ENCODE data around the gene MBD3L5. TPM values are rescaled to one million over a fixed set of nuclear protein-coding genes. Genes with fewer than 3 reads are reported as not detected.
"Not testable (repeated sequence)": the region's sequence is repeated elsewhere in the genome, so short reads cannot be mapped to it uniquely, and the experiment has no call there.

The MBD3L5 gene
- total RNA-seq, 1 experiment from 2014 or later: not detected

GRCh38 chr19:7041563-7041962 lies 11.2 kb downstream of the MBD3L5 start:
- not testable (repeated sequence) for DNase-seq (ENCODE audit: low spot score)

GRCh38 chr19:7049021-7049420 lies 18.6 kb downstream of the MBD3L5 start, which contains the start of gene MBD3L2:
Gene MBD3L2, plus strand, starts transcription at chr19:7049321. Its CDS starts 53 bp downstream, at chr19:7049374.
- DNase-seq (ENCODE audit: low spot score); in situ Hi-C loops (cut with HindIII; ENCODE audit: low sequenced_read_pairs): not testable (repeated sequence)

More at GRCh38 chr19:7041563-7041962, 11.2 kb downstream of the MBD3L5 start:
- in situ Hi-C loops (cut with HindIII; ENCODE audit: low sequenced_read_pairs): not testable (repeated sequence)

- DNase-seq (ENCODE audit: low spot score); in situ Hi-C loops (cut with HindIII; ENCODE audit: low sequenced_read_pairs): not testable (repeated sequence)
Measured at GRCh38 chr19:7051421-7051820, 21.0 kb downstream of the MBD3L5 start.

- in situ Hi-C loops (cut with HindIII; ENCODE audit: low sequenced_read_pairs); DNase-seq (ENCODE audit: low spot score): not testable (repeated sequence)
Measured at GRCh38 chr19:7052896-7053295, 22.5 kb downstream of the MBD3L5 start.

- in situ Hi-C loops (cut with HindIII; ENCODE audit: low sequenced_read_pairs): not testable (repeated sequence)
Measured at GRCh38 chr19:7054635-7055368, 24.4 kb downstream of the MBD3L5 start.

GRCh38 chr19:7055679-7056078 lies 25.3 kb downstream of the MBD3L5 start:
- DNase-seq (ENCODE audit: low spot score); in situ Hi-C loops (cut with HindIII; ENCODE audit: low sequenced_read_pairs): not testable (repeated sequence)

More at GRCh38 chr19:7054635-7055368, 24.4 kb downstream of the MBD3L5 start:
- not testable (repeated sequence) for DNase-seq (ENCODE audit: low spot score)

- in situ Hi-C loops (cut with HindIII; ENCODE audit: low sequenced_read_pairs); DNase-seq (ENCODE audit: low spot score): not testable (repeated sequence)
Measured at GRCh38 chr19:7056371-7056770, 26.0 kb downstream of the MBD3L5 start.

- DNase-seq (ENCODE audit: low spot score); in situ Hi-C loops (cut with HindIII; ENCODE audit: low sequenced_read_pairs): not testable (repeated sequence)
Measured at GRCh38 chr19:7058576-7058975, 28.2 kb downstream of the MBD3L5 start, which contains the start of gene MBD3L3. Gene MBD3L3, minus strand, starts transcription at chr19:7058676. Its CDS starts 71 bp downstream, at chr19:7058605.

- in situ Hi-C loops (cut with HindIII; ENCODE audit: low sequenced_read_pairs); DNase-seq (ENCODE audit: low spot score): not testable (repeated sequence)
Measured at GRCh38 chr19:7059977-7060376, 29.6 kb downstream of the MBD3L5 start.

- no peak for DNase-seq (ENCODE audit: low spot score)
- in situ Hi-C loops (cut with HindIII; ENCODE audit: low sequenced_read_pairs): no loop called here
Measured at GRCh38 chr19:7063339-7063738, 33.0 kb downstream of the MBD3L5 start.

GRCh38 chr19:7063764-7064418 lies 33.5 kb downstream of the MBD3L5 start:
- no peak for DNase-seq (ENCODE audit: low spot score)
- in situ Hi-C loops (cut with HindIII; ENCODE audit: low sequenced_read_pairs): no loop called here

GRCh38 chr19:7067122-7067521 lies 36.7 kb downstream of the MBD3L5 start:
- in situ Hi-C loops (cut with HindIII; ENCODE audit: low sequenced_read_pairs): not testable (repeated sequence)

GRCh38 chr19:7067716-7068115 lies 37.3 kb downstream of the MBD3L5 start:
- in situ Hi-C loops (cut with HindIII; ENCODE audit: low sequenced_read_pairs): no loop called here
- DNase-seq (ENCODE audit: low spot score): no peak

More at GRCh38 chr19:7067122-7067521, 36.7 kb downstream of the MBD3L5 start:
- not testable (repeated sequence) for DNase-seq (ENCODE audit: low spot score)

- in situ Hi-C loops (cut with HindIII; ENCODE audit: low sequenced_read_pairs): no loop called here
- DNase-seq (ENCODE audit: low spot score): no peak
Measured at GRCh38 chr19:7068599-7068998, 38.2 kb downstream of the MBD3L5 start.

- in situ Hi-C loops (cut with HindIII; ENCODE audit: low sequenced_read_pairs): no loop called here
Measured at GRCh38 chr19:7069042-7069903, 38.9 kb downstream of the MBD3L5 start, which contains the start of gene ZNF557. Gene ZNF557, plus strand, starts transcription at chr19:7069703. Its CDS starts 5,372 bp downstream, at chr19:7075075.

GRCh38 chr19:7069904-7070226 lies 39.5 kb downstream of the MBD3L5 start:
- in situ Hi-C loops (cut with HindIII; ENCODE audit: low sequenced_read_pairs): no loop called here
- DNase-seq (ENCODE audit: low spot score): no peak

More at GRCh38 chr19:7069042-7069903, 38.9 kb downstream of the MBD3L5 start, which contains the start of gene ZNF557:
- peak; percentile 98 for DNase-seq (ENCODE audit: low spot score)

- no peak for DNase-seq (ENCODE audit: low spot score)
- in situ Hi-C loops (cut with HindIII; ENCODE audit: low sequenced_read_pairs): no loop called here
Measured at GRCh38 chr19:7072541-7072940, 42.2 kb downstream of the MBD3L5 start.

GRCh38 chr19:7074705-7075282 lies 44.4 kb downstream of the MBD3L5 start:
- no peak for DNase-seq (ENCODE audit: low spot score)
- in situ Hi-C loops (cut with HindIII; ENCODE audit: low sequenced_read_pairs): no loop called here

GRCh38 chr19:7076151-7076550 lies 45.8 kb downstream of the MBD3L5 start:
- no peak for DNase-seq (ENCODE audit: low spot score)
- in situ Hi-C loops (cut with HindIII; ENCODE audit: low sequenced_read_pairs): no loop called here
